ENCODE results near the gene HIP1.

GRCh38 chr7:75732764-75733630 lies 5.7 kb downstream of the HIP1 start:
- TF ChIP-seq GATA2 (IDR thresholded peaks at IDR 0.05; ENCODE audit: low read depth, low read length) (no peak), GATA3 (IDR thresholded peaks at IDR 0.05; ENCODE audit: low read depth, low read length) (no peak)

Measured in SH-SY5Y (cell line).